ENCODE measurements around the gene LTA. TPM values are rescaled to one million over a fixed set of nuclear protein-coding genes. Genes with fewer than 3 reads are reported as not detected.

Gene LTA
- total and polyA plus RNA-seq, 2 experiments from 2014 or later, result not detected

- no peak for TF ChIP-seq ZNF462 (CRISPR knock-in tag; IDR thresholded peaks at IDR 0.05)
- TF ChIP-seq CTCF (conservative IDR thresholded peaks at IDR 0.05; ENCODE audit: low read depth in 2 of 2), result no peak
These were observed 4.0 kb downstream of the LTA start (continued) for GRCh38 chr6:31575952-31576685.

- TF ChIP-seq EZH2 (IDR thresholded peaks at IDR 0.05; ENCODE audit: low read depth, unreplicated experiment), result no peak
- no peaks in the 10 kb centered on the region for H3K36me3 ChIP-seq (ENCODE audit: insufficient read depth)
- Mint-ChIP-seq H3K4me3 (no peak overlapping the region), H3K9me3 (peaks cover 3% of the 10 kb centered on the region; the same call in 2 of the 3 replicates), H3K36me3 (ENCODE audit: low read depth) (no peaks in the 10 kb centered on the region; the same call in 2 of the 3 replicates), H3K27ac (no peak overlapping the region), H3K27me3 (ENCODE audit: insufficient read depth, low read depth, poor library complexity) (peaks cover 40% of the 10 kb centered on the region), H3K4me1 (peaks cover 27% of the 10 kb centered on the region)
- no peak overlapping the region for H3K27ac ChIP-seq (ENCODE audit: low read depth)
- H2AFZ ChIP-seq, result no peak overlapping the region
- H3K4me1 ChIP-seq (ENCODE audit: insufficient read depth), result peaks cover 4% of the 10 kb centered on the region; the same call in 1 of the 2 replicates
- H3F3A ChIP-seq (replicated peaks; ENCODE audit: low read depth), result no peaks in the 10 kb centered on the region
- no peak overlapping the region for H3K4me2 ChIP-seq
- H3K27me3 ChIP-seq (ENCODE audit: insufficient read depth), result peaks cover 18% of the 10 kb centered on the region
- H3K79me2 ChIP-seq (replicated peaks; ENCODE audit: insufficient read depth), result no peaks in the 10 kb centered on the region
- no peak overlapping the region for H3K4me3 ChIP-seq
- ATAC-seq, result no peak
- no peaks in the 10 kb centered on the region for H3K9me2 ChIP-seq (ENCODE audit: insufficient read depth)
- H4K20me1 ChIP-seq (replicated peaks; ENCODE audit: insufficient read depth), result no peaks in the 10 kb centered on the region
- no peak for DNase-seq (ENCODE audit: low spot score)
These were observed 4.9 kb downstream of the LTA start for GRCh38 chr6:31576897-31577578.

Measured in GM23338 (cell line).